Activated CD4-positive, alpha-beta T cell treated with anti-CD3 and anti-CD28 coated beads, Interleukin-2, amount 50 U/mL, for 4 hours (primary cell): ENCODE results near the gene MDM4.
"Not testable (repeated sequence)": the region's sequence is repeated elsewhere in the genome, so short reads cannot be mapped to it uniquely, and the experiment has no call there.

Experiments
- DNase-seq, 2 experiments: peaks; one replicate each; pipeline ENCODE4 v3.0.0-alpha.2; 2020

The MDM4 gene

DNA sequence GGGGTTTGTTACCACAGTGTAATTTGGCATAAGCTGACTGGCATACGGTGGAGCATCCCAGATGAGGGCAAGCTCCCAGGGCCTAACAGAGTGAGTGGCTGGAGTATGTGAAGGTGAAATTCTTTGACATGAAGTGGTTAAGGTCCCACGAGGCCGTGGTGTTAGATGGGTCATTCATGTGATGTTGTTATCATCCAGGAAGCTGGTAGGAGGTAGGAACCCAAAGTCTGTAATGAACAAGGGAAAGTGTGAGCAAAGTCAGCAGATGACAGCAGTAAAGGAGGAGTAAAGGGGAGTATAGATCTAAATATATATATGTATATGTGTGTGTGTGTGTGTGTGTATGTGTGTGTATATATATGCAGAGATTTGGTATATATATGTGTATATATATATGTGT, 47.6 kb downstream of the MDM4 start:
- DNase-seq, result no peak

DNA sequence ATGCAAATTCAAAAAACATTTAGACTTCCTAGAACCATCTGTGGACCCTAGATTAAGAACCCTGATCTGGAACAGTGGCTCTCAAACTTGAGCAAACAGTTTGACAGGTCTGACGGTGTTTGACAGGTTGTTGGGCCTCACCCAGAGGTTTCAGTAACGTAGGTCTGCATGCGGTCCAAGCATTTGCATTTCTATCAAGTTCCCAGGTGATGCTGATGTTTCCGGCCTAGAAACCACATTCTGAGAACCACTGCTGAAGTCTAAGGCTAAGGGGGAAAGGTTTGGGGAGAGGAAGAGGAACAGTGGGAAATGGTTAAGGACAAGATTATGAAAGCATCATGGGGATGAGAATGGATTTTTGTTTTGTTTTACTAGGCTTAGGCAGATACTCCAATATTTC, 48.6 kb downstream of the MDM4 start:
- DNase-seq, result no peak

DNA sequence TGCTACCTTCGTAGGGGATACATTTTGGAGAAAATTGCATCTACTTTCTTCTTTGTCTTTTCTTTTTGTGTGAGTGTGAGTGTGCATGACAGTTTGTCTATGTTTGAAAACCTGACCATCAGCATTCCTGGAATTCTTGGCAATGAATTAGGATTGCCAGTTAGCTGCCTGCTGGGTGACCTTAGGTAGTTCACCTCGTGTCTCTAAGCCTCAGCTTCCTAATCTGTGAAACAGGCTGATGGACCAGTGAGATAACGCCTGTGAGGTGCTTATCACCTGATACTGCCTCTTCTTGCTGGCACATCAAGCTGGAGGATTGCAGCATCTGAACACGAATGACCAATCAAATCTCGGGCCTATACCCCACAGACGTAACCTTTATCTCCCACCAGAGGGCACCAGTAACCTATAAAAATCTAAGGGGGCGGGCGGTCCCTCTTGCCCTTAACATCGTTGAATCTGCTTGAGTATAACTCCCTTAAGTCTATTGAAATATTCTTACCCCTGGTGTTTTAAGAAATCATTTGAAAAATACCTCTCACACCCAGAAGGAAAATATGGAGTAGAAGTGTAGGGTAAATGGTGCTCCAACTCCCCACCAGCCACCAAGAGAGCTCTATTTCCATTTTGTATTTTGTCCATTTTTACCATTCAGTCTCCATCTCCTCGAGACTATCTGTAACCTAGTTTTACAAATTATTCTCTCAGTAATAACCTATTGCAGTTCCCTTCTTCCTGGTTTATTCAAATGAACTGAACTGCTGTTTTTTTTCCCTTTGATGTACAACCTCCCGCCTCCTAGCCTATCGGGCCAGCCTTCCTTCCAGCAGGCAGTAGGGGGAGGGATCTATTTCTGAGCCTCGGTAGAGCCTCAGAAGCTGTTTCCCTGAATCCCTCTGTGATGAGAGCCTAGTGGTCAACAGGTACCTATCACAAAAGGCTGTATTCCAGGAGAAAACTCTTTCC, 49.7 kb downstream of the MDM4 start:
- peak; percentile 28 to 32 for DNase-seq

DNA sequence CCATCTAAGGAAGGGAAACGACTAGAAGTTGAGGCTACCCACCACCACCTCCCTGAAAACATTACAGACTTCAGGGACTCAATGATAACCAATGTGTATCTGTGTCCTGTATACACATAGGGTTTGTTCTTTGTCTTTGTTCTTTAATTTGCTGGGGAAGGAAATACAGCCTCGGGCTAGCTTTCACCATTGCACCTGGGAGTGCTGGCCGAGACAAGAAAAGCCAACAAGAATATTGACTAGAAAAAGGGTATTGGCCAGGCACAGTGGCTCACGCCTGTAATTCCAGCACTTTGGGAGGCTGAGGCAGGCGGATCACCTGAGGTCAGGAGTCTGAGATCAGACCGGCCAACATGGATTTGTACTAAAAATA, 50.4 kb downstream of the MDM4 start:
- DNase-seq, result no peak

DNA sequence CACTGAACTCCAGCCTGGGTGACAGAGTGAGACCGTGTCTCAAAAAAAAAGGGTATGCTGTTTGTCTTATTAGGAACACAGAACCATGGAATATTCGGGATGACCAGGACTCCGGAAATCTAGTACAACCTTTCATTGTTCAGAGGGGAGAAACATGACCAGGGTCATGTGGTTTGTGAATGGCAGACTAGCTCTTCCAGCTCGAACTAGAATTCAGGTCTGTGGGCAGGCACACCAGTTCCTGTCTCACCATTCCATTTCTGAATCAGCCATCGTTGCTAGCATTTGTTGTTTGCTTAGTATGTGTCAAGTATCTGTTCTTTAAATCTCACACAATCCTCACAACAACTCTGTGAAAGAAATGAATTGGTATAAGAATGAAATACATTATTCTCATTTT, 50.9 kb downstream of the MDM4 start:
- no peak for DNase-seq

DNA sequence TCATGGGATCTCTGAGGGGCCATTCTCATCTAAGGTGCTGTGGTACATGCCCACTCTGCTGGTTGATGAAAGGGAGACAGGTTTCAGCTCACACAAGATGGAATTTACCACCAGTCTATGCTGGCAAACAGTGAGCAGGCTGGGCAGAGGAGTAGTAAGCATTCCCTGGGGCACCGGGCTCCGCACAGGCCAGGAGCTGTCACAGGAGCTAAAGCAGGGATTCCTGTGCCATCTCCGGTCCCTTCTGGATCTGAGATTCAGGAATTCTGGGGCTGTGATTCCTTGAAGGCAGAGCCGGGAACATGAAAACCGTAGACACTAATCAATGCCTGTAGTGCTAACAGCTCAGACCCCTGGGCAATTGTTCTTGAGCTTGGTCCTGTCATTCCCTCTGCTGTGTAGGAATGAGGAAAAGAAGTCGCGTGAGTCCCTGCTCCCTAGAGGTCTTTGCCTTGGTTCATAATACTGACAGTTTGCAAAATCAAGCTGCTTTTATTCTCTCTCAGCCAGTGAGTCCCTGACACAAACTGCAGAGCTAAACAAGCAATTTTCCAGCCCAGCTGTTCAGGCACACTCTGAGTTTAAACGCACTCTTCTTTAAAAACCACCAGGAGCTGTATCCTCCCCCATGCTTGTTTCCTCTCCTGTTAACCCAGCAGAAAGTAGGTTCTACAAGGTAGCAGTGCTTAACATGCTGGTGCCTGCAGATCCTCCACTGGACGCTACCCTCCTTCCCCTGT, 52.5 kb downstream of the MDM4 start:
- no peak for DNase-seq

DNA sequence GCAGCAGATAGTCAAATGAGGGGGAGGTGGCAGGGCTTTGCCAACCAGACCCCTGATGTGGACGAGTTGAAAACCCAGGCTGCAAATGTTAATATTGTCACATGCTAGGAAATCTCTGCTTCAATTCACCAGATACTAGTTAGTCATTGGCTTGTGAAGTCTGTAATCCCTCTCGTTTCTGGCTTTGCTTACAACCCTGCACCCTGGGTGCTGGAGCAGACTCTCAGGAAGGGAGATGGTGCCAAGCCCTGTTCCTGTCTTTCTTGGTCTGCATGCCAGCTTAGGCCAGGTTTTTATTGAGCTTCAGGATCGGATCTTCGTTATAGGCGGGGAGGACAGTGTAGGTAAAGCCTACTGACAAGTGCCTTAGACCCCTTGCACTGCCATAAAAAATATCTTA, 53.3 kb downstream of the MDM4 start:
- DNase-seq, result no peak

DNA sequence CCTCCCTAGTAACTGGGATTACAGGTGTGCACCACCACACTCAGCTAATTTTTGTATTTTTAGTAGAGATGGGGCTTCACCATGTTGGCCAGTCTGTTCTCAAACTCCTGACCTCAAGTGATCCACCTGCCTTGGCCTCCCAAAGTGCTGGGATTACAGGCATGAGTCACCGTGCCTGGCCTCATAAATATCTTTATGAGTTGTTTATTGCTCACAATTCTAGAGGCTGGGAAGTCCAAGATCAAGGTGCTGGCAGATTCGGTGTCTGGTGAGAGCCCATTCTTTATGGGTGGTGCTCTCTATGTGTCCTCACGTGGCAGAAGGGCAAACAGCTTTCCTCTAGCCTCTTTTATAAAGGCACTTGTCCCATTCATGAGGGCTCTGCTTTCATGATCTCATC, 53.8 kb downstream of the MDM4 start:
- DNase-seq, result not testable (repeated sequence)

DNA sequence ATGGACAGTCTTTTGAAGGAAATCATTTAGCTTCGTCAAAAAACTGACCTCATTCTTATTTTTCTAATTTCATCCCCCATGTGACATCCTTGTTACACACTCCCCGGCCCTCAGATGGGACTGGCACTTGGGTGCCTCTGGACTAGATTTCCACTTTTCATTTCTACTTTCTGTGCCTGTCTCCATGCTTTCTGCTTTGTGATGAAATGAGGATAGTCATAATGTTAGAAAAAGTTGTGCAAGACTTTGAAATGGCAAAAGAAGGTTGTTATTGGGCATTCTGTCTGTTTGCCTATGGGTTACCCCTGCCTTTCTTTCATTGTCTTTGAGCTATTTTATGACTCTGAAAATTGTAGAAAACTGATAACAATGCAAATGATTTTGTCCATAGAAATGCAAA, 54.9 kb downstream of the MDM4 start:
- DNase-seq, result no peak

DNA sequence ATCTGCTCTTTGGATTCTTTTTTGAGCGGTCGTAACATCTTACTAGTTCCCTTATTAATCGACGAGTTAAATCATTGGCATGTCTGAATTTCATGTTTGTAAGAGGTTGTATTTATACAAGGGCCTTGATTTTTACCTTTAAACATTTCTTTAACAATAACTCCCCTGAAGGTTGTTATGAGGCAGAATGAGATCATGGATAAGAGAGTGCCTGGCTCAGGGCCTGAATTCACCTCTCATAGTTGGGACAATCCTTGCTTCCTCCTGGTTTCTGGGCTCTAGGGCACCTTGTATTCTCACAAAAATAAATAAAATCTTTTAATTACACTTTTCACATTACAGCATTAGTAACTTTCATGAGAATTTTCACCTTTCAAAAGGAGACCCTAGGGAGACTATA, 55.4 kb downstream of the MDM4 start:
- DNase-seq, result no peak

DNA sequence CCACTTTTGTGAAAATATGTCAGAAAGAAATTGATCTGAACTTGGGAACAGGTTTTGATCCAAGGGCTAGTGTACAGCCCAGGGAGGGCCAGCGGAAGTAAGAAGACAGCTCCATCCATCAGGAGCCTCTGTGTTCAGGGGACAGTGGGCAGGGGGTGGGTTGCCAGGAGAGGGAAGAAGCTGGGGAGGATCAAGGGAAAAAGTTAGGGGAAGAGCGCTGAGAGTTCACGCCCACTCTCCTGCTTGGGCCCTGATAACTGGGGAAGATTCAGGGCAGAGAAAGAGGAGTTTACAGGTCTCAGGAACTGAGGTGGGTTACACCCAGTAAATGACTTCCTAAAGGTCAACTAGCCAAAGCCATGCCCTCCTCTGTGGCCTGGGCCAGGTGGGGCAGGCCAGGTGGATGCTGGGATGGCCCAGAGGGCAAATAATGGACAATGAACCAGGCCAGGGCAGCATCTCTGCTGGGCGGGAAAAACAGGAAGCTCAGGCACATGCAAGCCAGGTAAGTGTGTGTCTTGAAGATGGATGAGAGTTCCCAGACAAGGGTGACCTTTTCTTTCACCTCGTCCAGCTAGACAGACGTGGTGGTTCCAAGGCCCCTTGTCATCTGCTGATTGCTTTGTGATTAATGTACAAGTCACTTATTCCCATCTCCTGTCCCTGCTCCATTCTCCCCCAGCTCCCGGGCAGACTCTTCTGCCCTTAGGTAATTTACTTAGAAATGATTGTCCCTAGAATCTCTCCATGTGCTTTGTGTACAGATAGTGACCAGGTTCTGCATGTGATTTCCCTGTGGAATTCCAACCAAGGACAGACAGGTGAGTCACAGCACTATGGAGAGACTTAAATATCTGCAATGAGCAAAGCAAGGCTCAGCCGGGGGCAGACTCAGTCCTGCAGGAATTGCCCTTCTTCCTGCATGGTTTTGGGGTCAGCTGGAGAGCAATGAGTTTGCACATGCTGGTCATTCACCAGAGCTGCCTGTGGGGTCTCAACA, 57.0 kb downstream of the MDM4 start:
- no peak for DNase-seq

DNA sequence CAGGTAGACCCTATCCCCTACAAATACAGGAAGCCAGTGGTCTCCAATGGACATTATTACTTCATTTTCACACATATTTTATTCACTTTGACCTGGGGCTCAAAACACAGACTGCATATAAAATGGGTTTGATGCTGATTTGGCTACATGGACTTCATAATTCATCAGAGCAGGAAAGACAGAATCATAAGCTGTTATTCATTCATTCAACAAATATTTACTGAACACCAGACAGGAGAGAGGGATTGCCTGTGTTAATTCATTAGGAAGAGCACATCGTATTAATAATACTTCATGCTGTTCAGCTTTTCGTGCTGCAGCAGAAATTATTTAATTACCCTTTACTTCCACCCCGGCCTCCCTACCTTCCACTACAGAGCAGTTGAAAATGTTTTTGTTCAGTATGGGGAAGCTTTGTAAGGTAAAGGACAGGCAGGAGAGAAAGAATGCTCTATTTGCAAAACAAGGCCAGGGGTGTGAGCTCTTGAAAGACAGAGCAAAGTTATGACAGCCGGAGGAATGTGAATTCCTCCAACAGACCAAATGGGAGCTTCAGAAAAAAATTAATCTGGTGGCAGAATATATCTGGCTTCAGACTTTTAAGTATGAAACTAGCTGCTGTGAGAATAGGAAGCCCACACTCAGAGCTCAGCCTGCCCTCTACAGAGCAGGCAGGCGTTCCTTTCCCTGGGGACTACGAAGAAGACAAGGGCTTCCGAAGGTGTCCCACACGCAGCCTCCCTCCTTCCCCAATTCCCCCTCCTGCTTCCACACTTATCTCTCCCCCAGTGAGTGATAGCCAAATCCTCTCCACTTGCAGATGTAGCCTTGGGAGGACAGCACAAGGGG, 58.0 kb downstream of the MDM4 start:
- DNase-seq, result no peak

DNA sequence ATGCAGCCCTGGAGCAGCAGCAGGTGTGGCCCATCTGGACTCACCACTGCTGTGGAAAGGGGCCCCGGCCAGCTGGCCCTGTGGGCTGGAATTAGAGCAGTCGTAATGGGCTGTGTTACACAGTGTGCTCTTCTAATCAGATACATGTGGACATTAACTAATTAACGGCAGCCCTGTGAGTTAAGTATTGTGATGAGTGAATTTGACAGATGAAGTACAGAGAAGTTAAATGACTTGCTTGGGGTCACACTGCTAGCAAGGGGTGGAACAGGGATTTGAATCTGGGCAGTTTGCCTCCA, 58.6 kb downstream of the MDM4 start:
- DNase-seq, result no peak

DNA sequence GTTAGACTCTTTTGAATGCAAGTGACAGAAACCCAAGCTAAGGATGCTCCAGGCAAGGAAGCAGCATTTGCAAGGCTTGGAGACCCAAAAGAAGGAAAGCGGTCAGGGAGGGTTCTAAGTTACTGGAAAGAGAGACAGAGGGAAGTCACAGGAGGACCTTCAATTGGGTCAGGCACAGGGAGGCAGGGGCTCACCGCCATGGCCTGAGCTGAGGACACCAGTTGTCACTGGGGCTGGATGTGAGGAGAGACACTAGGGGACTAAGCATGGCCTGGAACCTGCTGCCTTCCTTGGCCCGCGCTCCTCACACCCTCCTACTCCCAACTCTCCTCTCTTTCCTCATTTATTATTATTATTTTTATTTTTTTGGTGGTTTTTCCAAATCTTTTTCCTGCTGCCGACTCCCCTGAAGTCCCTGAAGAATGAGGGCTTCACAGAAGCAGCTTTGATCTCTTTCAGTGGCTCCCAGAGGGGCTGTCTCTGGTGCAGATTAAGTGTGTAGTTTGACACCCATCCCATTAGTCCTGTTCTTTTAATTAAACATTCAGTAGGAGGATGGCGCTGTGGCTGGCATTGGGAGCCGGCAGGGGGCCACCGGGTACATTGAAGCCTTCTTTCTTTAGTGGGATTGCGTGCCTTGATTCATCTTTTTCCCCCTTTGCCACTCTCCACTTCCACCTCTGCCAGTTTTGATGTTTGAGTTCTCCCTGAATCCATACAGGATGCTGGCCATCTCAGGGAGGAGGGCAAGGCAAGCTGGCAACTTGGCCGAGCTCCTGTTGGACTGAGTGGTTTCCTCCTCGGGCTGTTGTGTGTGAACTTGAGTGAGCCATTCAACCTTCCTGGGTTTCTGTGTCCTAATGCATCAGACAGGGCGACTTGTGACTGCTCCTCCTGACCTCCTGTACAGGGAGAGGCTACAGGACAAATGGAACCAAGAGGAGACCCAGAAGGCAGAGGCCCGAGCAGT, 59.3 kb downstream of the MDM4 start:
- DNase-seq, result no peak

DNA sequence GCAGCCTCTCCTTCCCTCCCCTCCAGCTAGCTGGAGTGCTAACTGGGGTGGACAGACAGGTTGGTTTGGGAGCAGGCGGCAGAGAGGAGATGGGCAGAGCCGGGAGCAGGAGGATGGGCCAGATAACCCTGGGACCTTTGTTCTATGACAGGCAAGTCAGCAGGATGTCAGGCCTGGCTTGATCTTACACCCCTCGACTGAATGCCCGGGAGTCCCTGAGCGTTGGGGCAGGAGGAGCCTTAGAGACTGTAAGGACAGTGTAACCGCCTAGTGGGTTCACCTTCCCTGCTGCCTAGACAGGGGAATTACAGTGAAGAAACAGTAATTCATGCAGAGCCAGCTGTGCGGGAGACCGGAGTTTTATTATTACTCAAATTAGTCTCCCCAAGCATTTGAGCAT, 60.2 kb downstream of the MDM4 start:
- no peak for DNase-seq

DNA sequence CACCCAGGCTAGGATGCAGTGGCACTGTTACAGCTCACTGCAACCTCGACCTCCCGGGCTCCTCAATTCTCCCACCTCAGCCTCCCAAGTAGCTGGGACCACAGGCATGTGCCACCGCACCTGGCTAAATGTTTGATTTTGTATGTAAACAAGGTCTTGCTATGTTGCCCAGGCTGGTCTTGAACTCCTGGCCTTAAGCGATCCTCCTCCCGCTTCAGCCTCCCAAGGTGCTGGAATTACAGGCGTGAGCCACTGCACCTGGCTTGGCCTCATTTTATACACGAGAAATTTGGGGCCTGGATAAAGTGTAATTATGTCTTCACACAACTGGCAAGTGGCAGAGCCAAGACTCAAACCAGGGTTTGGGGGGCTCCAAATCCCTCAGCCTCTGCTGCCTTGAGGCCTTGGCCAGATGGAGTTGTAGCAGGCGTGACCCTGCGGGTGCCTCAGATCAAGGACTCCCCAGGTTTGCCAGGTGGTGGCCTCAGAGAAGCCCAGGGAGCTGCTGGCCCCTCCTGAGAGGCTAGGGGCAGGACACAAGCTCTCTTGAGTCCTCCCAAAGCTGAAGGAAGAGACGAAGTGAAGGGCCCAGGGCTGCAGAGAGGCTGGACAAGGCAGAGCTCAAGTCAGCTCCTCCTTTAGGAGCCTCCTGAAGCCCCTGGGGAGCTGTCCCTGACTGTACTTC, 61.7 kb downstream of the MDM4 start:
- DNase-seq, result no peak

DNA sequence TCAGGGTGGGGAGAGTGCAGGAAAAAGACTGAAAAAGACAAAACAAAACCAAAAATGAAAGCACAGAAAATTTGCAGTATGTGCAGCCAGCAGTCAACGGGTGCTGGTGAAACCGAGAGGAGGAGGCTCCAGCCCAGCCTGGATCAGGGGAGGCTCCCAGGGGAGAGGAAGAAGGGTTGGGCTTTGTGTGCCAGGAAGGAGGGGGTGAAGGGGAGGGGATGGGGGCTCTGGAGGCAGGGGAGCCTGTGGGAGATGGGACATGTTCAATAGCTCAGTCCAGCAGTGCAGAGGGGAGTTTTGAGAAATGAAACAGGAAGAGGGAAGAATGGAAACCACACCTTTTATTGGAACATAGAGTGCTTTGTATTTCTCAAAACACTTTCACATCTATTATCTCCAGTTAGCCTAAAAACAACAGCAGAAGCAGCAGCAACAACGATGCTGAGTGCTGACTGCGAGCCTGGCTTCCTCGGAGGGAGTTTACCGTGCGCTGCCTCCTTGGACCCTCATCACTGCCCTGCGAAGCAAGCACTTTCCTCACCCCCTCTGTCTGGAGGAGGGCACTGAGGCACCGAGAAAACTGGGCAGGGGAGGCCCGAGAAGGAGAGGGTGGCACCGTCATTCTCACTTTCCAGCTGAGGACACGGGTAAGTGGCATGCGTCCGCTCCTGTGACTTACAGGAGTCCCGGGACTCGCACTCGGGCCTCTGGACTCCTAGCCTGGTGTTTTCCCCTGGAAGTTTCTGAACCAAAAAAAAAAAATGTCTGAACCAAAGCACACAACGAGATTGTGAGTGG, 62.9 kb downstream of the MDM4 start:
- no peak for DNase-seq

DNA sequence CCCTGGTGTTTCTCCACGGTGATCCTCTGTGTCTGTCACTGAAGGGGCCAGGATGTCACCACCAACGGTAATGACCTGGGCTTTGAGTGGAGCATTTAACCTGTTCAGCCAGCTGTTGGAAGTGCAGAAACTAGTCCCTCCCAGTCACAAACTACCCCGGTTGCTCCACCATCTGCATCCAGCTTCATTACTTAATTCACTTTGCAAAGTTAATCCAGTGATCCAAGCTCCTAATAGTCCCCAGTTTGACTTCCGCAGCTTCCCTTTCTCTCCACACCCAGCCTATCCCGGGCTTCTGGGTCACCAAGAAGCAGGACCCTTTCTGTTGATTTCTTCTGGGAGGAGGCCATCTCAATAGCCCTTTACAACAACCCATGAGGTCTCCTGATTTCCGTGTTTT, 63.5 kb downstream of the MDM4 start:
- DNase-seq, result no peak

DNA sequence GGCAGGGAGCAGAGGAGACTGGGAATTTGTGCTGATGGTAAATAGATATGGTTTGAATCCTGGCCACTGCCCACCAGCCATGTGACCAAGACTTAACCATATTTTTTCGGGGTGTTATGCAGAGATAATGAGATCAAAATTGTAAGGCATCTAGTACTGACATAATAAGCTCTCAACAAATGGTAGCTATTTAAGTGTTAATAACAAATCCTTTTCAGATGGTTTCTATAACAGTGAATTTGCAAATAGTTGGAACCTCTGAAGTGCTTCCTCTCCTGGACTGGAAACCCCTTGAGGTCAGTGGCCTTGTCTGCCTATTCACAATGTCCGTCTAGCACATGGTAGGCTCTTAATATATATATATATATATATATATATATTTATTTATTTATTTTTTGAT, 64.7 kb downstream of the MDM4 start:
- DNase-seq, result no peak

DNA sequence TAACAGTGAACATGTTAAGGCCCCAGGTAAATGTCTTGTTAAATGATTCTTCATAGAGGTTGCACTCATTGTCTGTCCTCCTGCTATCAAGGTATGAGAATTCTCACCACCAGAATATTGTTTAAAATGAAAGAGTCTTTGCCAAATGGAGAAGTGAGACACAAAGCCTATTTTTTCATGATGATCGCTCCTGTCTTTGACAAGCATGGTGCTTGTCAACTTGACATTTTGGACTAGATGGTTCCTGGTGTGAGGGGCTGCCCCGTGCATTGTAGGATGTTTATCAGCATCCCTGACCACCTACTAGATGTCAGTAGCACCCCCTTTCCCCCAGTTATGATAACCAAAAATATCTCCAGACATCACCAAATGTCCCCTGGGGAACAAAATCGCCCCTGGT, 65.6 kb downstream of the MDM4 start:
- no peak for DNase-seq
